Measurements from ENCODE around the gene AKIRIN2. TPM values are rescaled to one million over a fixed set of nuclear protein-coding genes. Genes with fewer than 3 reads are reported as not detected.

Gene AKIRIN2
- total and polyA plus RNA-seq, 12 donors: 14.8 to 56.0 (median 43.1) TPM

- ATAC-seq (no peak), DNase-seq (no peak)
- Histone ChIP-seq H3K36me3 (peaks cover 0 to 93% (median 7%) of the 10 kb centered on the region in 9 donors), H3K27me3 (no peaks in the 10 kb centered on the region), H3K4me1 (no peaks in the 10 kb centered on the region), H3K27ac (no peak overlapping the region), H3K9me3 (no peaks in the 10 kb centered on the region), H3K4me3 (no peak overlapping the region)
- TF ChIP-seq CTCF (IDR thresholded peaks at IDR 0.05): no peak
- intact Hi-C loops (cut with DNase I): no loop called here
- WGBS, 2 donors: 96 to 100% methylated on average over 1 of the region's 1 CpG
Observed at GRCh38 chr6:87637106-87637505, 64.9 kb downstream of the AKIRIN2 start.

- ATAC-seq: no peak
- Histone ChIP-seq H3K27ac (no peak overlapping the region), H3K27me3 (no peaks in the 10 kb centered on the region), H3K9me3 (no peaks in the 10 kb centered on the region), H3K4me3 (no peak overlapping the region), H3K4me1 (no peaks in the 10 kb centered on the region), H3K36me3 (peaks cover 0 to 94% (median 7%) of the 10 kb centered on the region in 9 donors)
- DNase-seq: no peak
- 63 to 68% methylated on average over 1 of the region's 1 CpG for WGBS, 2 donors
- intact Hi-C loops (cut with DNase I): no loop called here
- no peak for TF ChIP-seq CTCF (IDR thresholded peaks at IDR 0.05)
Observed at GRCh38 chr6:87636315-87636714, 65.7 kb downstream of the AKIRIN2 start.

GRCh38 chr6:87633851-87634250, 68.2 kb downstream of the AKIRIN2 start:
- H3K4me1 ChIP-seq: peaks cover 0 to 9% (median 0%) of the 10 kb centered on the region in 9 donors
- no peaks in the 10 kb centered on the region for H3K27me3 ChIP-seq
- no peaks in the 10 kb centered on the region for H3K9me3 ChIP-seq
- H3K4me3 ChIP-seq: no peak overlapping the region
- H3K36me3 ChIP-seq: peaks cover 0 to 87% (median 3%) of the 10 kb centered on the region in 9 donors
- 96 to 97% methylated on average over 3 of the region's 3 CpGs for WGBS, 2 donors
- ATAC-seq (no peak), DNase-seq (no peak)
- TF ChIP-seq CTCF (IDR thresholded peaks at IDR 0.05): no peak
- no peak overlapping the region for H3K27ac ChIP-seq
- intact Hi-C loops (cut with DNase I): no loop called here

- intact Hi-C loops (cut with DNase I): no loop called here
- peaks cover 0 to 9% (median 0%) of the 10 kb centered on the region in 9 donors for H3K4me1 ChIP-seq
- H3K27ac ChIP-seq: no peak overlapping the region
- 92 to 100% methylated on average over 1 of the region's 1 CpG for WGBS, 2 donors
- TF ChIP-seq CTCF (IDR thresholded peaks at IDR 0.05): no peak
- DNase-seq: no peak
- no peaks in the 10 kb centered on the region for H3K27me3 ChIP-seq
- no peaks in the 10 kb centered on the region for H3K9me3 ChIP-seq
- no peak overlapping the region for H3K4me3 ChIP-seq
- ATAC-seq: no peak
- H3K36me3 ChIP-seq: peaks cover 0 to 75% (median 3%) of the 10 kb centered on the region in 9 donors
Observed at GRCh38 chr6:87630746-87631145, 71.3 kb downstream of the AKIRIN2 start.
